Stimulated activated CD8-positive, alpha-beta memory T cell treated with anti-CD3 and anti-CD28 coated beads, Interleukin-15, amount 100 ng/mL, for 48 hours (primary cell): ENCODE data around the gene NUDT16L1.

Experiments used
- DNase-seq, 2 donors: peaks; one replicate each; pipeline ENCODE4 v3.0.0-alpha.2; 2020; ENCODE audit warnings: low read depth in 2 of 2

The NUDT16L1 gene

GRCh38 chr16:4694642-4695451 is 1.5 kb downstream of the NUDT16L1 start:
- no peak for DNase-seq

DNA sequence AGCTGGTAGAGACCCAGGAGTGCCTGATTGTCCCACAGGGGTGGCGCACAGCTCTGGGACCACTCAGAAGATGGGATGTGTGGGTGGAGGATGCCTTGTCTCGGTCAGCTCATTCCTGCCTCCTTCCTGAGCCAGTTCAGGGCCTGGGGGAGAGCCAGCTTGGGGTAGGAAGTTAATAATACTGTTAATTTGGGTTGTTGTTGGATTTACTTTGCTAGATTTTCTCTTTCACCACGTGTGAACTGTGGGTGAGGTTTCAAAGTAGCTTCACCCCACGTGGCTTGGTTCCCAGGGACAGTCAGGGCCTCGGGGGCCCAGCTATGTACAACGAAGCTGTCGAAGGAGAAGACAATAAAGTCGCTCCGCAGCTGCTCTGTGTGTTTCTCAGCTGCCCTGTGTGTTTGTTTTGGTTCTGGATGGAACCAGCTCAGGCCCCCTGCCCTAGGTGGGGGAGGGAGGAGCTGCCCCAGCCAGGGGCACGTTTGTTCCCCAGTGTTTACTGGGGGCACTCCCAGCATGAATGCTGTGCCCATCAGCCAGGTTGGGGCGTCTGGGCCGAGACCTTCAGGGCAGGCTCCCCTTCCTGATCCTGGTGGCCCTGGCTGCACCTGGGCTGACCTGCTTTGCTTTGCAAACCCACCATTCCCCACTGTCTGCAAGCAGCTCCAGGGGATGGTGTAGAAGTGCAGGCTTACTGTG is 2.3 kb downstream of the NUDT16L1 start:
- DNase-seq: no peak

DNA sequence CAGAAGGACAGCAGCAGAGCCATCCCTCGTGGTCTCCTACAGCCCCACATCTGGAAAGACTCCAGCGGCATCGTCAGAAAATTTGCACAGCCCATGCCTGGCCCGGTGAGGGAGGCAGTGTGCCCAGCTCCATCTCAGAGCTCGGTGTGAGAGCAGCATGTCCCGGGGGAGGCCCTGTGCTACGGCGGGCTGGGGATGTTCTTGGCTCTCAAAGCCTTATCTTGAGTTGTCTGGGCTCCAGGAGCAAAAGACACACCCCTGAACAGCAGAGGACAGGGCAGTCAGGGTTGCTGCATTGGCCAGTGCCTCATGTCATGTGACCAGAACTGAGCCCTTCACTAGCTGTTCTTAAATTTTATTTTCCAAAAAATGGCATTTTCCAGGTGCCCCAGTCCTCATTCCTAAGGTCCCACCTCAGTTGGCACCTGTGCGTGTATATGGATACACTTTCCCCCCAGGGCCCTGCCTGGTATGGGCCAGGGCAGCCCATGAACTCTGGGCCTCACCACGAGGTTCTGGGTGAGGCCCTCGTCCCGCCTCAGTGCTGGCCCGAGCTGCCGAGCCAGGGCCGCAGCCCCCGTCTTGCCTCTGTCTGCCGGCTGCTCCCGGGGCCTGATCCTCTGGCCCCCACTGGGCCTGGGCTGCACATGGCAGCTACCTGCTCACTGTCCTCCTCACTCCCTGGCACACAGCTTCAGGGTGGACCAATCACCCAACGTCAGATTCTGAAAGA is 3.0 kb downstream of the NUDT16L1 start:
- no peak for DNase-seq

DNA sequence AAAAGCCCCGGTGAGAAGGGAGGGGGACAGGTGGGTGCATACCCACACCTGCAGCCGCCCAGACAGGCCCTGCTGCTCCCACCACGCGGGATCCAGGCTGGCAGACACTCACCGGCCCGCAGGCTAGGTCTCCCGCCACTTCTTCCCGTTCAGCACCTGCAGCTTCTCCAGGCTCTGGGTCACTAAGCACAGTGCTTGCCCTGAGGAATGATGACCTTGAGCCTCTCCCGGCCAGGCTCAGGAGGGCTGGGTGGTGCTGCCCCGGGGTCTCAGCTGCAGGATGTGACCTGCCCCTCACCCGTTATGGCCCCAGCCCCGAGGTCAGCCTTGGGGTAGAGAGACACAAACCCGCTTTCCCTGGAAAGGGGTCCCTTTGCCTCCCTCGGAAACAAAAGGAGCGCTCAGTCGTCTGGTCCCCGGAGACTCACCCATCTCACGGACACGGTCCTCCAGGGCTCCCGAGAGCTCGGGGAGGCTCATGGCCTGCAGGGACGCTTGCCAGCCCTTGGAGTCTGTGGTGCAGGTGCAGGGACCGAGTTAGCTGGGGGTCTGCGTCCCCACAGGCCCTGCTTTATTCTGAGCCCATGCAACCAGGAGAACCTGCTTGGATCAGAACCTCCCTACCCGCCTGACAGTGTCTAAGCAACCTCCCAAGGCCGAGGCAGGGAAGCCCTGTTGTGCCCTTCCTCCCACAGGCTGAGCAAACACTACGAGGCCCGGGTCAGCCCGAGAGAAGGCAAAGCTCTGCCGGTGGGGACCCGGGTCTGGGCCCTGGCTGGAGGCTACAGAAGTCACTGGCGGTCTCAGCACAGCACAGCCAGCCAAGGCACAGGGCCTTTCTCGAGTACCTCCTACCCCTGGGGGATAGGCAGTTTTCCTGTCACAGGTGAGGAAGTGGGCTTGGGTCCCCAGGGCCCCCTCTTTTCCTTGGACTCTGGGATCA is 3.8 kb downstream of the NUDT16L1 start:
- no peak for DNase-seq

DNA sequence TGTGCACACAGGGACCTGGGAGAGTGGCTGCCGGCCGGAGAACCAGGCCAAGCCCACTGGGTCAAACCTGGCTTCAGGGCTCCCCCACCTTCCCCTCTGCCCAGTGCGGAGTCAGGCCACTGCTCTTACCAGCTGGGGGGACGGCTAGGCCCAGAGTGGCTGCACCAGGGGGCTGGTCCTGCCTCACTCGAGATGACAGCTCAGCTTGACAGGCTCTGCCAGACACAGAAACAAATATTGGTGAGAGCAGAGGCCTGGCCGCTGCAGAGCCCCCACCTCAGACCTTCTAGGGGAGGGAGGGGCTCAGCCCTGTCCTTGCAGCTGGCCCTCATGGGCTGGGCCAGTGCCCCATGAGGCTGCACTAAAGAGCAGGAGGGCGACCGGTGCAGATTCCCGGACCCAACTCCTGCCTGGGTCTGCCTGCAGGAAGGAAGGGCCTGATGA is 4.5 kb downstream of the NUDT16L1 start:
- no peak for DNase-seq

- no peak for DNase-seq
Observed at GRCh38 chr16:4698321-4699045, 5.1 kb downstream of the NUDT16L1 start.

GRCh38 chr16:4699046-4699556 is 5.7 kb downstream of the NUDT16L1 start:
- DNase-seq: no peak

GRCh38 chr16:4700380-4700996 is 7.1 kb downstream of the NUDT16L1 start:
- DNase-seq: no peak

DNA sequence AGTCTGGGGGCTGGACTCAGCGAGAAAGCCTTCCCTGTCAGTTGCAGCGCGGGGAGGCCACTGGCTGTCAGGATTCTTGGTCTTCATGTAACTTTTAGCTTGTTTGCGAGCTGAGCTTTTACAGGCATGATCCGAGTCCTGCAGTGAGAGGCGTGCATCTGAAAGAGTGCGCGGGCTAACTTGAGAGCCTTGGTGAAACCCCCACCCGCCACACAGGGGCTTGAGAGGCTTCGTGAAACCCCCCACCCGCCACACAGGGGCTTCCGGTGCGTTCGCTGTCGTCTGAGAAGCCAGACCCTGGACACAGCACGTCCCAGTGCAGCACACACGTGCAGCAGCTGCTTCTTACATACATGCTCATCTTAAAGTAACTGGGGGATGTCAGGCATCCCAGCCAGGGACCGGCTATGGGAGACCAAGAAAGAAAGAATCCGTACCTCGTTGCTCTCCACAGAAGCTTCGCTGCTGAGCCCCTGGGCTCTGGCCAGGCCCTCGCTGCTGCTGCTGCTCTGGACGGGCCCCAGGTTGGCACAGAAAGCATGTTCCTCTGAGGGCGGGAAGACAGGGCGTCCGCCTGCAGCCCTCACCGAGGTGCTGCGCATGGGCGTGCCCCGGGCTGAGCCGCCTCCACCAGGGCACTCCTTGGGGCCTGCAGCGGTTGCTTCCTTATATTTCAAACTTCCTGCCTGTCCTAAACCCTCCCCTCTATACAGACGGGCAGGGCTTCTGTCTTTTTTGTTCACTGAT is 7.8 kb downstream of the NUDT16L1 start:
- DNase-seq: no peak

DNA sequence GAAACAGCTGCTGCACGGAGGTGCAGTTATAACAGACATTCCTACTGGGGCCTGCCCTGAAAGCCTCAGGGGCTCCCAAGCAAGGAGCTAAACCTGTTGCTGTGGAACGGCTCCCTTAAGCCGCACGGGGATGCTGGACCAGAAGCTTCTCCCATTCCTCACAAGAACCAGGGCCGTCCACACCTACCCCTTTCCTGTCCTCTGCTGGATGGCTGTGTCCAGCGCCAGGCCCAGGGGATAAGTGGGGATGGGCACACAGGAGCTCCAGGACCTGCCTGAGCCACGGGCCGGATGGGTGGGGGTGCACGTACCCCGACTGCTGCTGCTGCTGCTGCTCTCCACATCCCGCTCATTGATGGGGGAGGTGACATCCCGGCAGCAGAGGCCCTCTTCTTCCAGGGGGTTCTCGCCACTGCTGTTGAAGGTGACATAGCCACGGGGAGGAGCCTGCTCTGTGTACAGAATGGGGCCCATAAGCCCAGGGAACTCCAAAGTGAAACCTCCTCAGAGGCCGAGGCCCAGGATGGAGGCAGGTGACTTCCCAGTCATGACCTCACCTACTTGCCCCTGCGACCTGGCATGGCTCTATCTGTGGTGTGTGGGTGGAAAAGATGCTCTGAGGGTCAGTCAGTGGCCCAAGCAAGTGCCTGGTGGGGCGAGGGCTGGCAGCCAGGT is 8.6 kb downstream of the NUDT16L1 start:
- no peak for DNase-seq

DNA sequence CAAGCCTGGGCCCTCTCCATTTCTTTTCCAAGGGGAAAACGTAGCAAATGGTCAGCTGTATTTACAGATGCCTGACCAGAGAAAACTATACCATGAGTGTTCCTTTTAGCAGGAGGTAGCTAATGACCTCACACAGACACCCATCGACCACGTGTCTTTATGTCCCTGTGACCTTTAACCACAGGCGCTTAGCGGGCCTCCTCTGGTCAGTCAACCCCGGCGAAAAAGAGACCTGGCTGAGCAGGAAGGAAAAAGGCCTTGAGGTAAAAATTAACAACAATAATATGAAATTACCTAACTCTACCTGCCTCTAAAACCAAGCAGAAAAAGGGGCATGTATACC is 9.1 kb downstream of the NUDT16L1 start:
- no peak for DNase-seq

DNA sequence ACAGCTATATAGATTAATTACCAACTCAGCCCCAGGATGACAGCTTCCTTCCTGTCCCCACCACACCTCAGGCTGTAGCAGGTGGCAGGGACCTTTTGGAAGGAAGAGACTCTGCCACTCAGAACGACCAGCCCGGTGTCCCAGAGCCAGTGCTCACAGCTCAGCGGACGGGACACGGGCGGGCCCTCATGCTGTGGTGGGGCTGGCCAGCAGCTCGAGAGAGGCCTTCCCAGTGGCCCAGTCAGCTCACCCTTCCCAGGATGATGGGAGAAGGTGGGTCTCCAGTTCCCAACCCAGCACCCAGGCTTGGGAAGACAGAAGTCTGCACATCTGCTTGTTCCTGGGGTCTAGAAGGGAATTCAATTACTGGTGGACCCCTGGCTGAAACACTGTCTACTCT is 10.5 kb downstream of the NUDT16L1 start:
- DNase-seq: no peak

DNA sequence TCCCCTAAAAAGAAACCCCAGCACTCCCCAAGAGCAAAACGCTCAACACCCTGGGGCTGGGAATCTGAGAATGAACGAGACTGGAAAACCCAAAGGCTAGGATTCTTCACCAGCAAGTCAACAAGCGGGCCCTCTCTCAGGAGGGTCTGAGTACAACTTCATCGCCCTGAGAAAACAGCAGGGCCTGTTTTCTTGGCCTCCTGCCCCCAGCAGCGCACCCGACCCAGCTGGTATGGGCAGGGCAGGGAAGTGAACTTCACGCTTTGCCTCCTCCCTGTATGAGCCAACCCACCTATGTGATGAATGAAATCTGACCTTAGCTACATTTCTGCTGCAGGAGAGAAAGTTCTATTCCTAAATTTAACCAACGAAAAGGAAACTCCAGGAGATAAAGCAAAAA is 11.1 kb downstream of the NUDT16L1 start:
- DNase-seq: no peak

DNA sequence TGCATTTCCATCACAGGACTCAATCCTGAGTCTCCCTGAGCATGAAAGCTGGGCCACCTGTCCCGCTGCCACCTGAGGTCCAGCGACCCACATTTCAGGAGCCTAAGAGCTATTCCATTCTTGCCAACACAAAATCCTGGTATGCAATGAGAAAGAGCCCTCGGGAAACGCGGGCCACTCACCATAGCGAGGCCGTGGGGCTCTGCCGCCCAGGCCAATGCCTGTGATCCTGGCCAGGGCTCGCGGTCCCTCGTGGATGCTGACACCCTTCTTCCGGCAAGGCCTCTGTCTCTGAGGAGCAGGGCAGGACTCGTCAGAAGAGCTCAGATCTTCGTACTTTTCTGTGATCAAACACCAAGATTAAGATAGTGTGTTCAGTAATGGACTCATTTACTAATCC is 11.6 kb downstream of the NUDT16L1 start:
- no peak for DNase-seq

DNA sequence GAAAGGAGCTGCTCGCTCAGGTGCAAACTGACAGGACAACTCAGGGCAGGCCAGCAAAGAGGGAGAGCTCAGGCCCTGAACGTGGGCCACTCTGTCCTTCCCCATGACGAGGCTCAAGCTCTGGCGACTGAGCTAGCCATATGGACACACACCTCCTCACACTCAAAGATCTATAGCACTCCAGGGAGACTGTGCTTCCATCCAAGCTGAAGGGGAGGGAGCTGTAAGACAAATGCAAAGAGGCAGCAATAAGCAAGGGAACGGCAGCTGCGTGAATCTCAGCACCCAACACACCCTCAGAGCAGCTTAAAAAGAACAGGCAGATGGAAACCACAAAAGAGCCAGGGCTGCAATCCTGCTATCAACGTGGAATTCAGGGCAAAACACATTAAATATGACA is 13.5 kb downstream of the NUDT16L1 start:
- no peak for DNase-seq

DNA sequence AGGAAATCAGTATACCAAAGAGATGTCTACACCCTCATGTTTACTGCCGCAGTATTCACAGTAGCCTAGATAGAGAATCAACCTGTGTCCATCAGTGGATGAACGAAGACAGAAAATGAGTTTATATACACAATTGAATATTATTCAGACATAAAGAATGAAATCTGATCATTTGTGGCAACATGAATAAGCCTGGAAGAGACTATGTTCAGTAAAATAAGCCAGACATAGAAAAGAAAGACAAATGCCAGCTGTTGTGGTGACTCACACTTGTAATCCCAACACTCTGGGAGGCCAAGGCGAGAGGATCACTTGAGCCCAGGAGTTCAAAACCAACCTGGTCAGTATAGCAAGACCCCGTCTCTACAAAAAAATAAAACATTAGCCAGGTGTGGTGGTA is 16.1 kb downstream of the NUDT16L1 start:
- no peak for DNase-seq

DNA sequence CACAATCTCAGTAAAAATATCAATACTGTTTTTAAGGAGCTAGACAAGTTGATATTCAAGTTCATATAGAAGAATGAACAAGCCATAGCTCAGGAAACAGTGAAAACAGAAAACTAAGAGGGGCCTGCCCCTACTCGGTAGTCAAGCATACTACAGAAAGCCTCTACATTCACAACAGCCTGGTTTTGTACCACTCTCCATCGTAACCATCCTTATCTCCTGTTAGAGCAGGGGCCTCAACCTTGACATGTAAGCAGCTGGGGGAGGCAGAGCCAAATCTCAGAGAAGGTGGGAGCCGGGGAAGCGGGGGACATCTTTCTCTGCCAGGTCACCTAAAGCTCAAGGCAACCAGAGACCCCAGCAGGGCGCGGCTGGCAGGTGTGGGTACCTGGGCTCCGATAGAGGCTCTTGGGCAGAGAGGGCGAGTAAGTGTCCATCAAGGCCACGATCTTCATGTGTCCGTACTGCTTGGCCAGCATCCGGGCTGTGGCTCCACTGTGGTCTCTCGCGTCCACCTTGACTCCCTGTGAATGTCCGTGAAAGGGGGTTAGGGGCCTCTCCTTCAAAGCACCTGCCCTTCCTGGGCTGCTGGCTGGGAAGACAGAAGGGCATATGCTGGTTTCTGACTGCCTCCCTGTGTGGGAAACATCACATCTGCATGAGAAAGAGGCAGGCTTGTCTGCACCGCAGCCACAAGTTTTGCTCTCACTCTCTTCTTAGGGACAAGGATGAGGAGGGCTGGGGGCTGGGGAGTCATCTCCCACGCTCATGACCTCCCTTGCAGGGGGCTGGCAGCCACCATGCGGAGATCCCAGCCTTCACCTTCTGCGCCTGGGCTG is 20.5 kb downstream of the NUDT16L1 start:
- DNase-seq: no peak

DNA sequence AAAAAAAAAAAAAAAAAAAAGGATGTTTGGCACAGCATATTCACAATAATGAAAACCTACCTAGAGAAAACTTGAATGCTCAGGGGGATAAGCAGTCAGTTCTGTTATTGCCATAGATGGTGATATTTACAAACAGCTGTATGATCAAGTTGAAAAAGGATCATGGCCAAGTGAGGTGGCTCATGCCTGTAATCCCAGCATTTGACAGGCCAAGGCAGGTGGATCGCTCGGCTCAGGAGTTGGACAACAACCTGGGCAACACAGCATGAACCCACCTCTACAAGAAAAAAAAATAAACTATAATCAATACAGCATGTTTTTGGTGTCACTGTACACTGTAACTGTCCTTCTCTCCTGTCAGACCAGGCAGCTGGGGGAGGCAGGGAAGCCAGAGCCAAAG is 21.6 kb downstream of the NUDT16L1 start:
- no peak for DNase-seq
